Measurements from ENCODE around the gene DMTF1. TPM values are rescaled to one million over a fixed set of nuclear protein-coding genes. Genes with fewer than 3 reads are reported as not detected.

DMTF1 gene
- total and polyA plus RNA-seq, 2 of the 4 experiments (the other 2 are of a cell fraction), result 59.0 to 69.0 TPM

DNA sequence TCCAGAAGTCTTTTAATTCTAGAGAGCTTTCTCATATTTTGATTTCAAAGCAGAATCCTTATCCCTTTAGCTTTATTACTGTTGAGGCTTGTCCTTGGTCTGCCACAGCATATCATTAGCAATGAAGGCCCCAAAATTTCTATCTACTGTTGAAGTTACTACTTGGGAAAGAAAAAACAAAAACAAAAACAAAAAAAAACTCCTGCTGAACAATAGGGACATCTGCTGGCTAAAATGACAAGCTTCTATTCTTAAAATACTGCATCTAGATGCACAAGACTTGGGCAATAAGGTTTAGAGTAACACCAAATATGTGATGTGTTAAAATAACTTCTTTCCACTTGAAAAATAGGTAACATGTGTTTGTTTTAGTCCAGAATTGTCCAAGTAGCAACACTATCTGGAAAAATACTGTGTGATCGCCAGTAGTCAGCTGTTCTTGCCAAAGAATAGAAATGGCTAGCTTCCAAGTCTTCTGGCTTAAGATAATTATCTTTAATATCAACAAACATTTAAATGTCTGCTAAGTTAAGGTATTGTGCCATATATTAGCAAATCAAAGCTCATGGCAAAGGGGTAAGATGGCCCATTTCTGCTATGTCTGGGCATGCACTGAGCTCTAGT is 3.8 kb upstream of the DMTF1 start:
- H2AFZ ChIP-seq (replicated peaks; ENCODE audit: low read length, poor library complexity), result no peak overlapping the region
- POLR2A ChIA-PET (ENCODE audit: unreplicated experiment), result no interaction called here
- no CpG with 5 or more reads among the region's 1 CpG for WGBS, 2 experiments (ENCODE audit: extremely low coverage in 2 of 2, insufficient read length in 1 of 2)

More for the DNA sequence above, 3.8 kb upstream of the DMTF1 start:
- Histone ChIP-seq H3K9ac (ENCODE audit: low read depth, low read length) (no peak overlapping the region), H2BK5ac (ENCODE audit: low read depth, low read length, poor library complexity, severe bottlenecking) (no peak overlapping the region), H3K23ac (ENCODE audit: low read depth, low read length) (no peak overlapping the region), H3K56ac (ENCODE audit: extremely low read depth, insufficient read depth, low read length) (no peak overlapping the region), H4K91ac (ENCODE audit: insufficient read depth, low read depth, low read length) (no peak overlapping the region), H2BK120ac (ENCODE audit: low read depth, low read length) (no peak overlapping the region), H3K18ac (ENCODE audit: low read depth, low read length) (no peak overlapping the region), H3K27ac (ENCODE audit: insufficient read depth, low read length) (no peak overlapping the region), H3K9me3 (ENCODE audit: control insufficient read depth, insufficient read depth, low read length) (no peaks in the 10 kb centered on the region), H3K36me3 (ENCODE audit: control insufficient read depth, insufficient read depth, low read length) (no peaks in the 10 kb centered on the region), H3K4me1 (ENCODE audit: control insufficient read depth, insufficient read depth, low read length) (no peaks in the 10 kb centered on the region), H2BK20ac (ENCODE audit: low read depth, low read length) (no peak overlapping the region), H4K20me1 (ENCODE audit: insufficient read depth, low read length) (no peaks in the 10 kb centered on the region; the same call in 1 of the 2 replicates), H3K4ac (ENCODE audit: low read depth, low read length) (no peak overlapping the region), H3K79me1 (ENCODE audit: low read depth in 1 of 2, low read length in 2 of 2) (0 out of 4 replicates have a peak, but pooled peaks cover 5 to 7% of the 10 kb centered on the region in 2 experiments), H4K5ac (ENCODE audit: low read depth, low read length) (no peak overlapping the region), H2BK15ac (ENCODE audit: low read depth, low read length) (no peak overlapping the region), H2AK9ac (replicated peaks; ENCODE audit: low read depth, low read length, poor library complexity) (no peak overlapping the region), H3K14ac (replicated peaks; ENCODE audit: low read depth, low read length) (no peak overlapping the region), H3K27me3 (ENCODE audit: control insufficient read depth, insufficient read depth, low read length) (no peaks in the 10 kb centered on the region; the same call in 1 of the 2 replicates), H2AK5ac (ENCODE audit: low read depth, low read length) (no peak overlapping the region), H3K9me1 (ENCODE audit: insufficient read depth, low read length) (no peaks in the 10 kb centered on the region), H3K4me2 (ENCODE audit: low read depth, low read length) (no peak overlapping the region), H4K8ac (ENCODE audit: low read depth in 2 of 2, low read length in 2 of 2) (no peak overlapping the region), H3K4me3 (ENCODE audit: insufficient read depth, low read depth, low read length) (no peak overlapping the region)
- CTCF ChIA-PET, result interaction anchor here (0.6 to 1.4 kb wide), 4 partner anchors 27 to 227 kb away, joined by 3 to 4 read pairs (median 3); no protein-coding TSS in a partner anchor
- dilution Hi-C loops (cut with HindIII; ENCODE audit: low sequenced_read_pairs, unreplicated experiment) (loop anchor here (25.0 kb wide), 1 partner anchor 211 kb away; no protein-coding TSS in a partner anchor), in situ Hi-C loops (cut with MboI; ENCODE audit: low sequenced_read_pairs) (loop anchor here (5.0 kb wide), 1 partner anchor 216 kb away; no protein-coding TSS in a partner anchor), intact Hi-C loops (cut with micrococcal nuclease) (loop anchor here (1.0 kb wide), 1 partner anchor 209 kb away; no protein-coding TSS in a partner anchor)
- BruUV-seq (replicated peaks), result no TSS peak
- DNase-seq (peak; percentile 26), ATAC-seq (ENCODE audit: low read depth) (no peak)
- TF ChIP-seq SMC3 (IDR thresholded peaks at IDR 0.05; ENCODE audit: low read depth, low read length), result peak; percentile 25; the same call in 1 of the 2 replicates
- TF ChIP-seq RAD21 (IDR thresholded peaks at IDR 0.05; ENCODE audit: low read length), result peak; percentile 60
- TF ChIP-seq, protein P1, sequence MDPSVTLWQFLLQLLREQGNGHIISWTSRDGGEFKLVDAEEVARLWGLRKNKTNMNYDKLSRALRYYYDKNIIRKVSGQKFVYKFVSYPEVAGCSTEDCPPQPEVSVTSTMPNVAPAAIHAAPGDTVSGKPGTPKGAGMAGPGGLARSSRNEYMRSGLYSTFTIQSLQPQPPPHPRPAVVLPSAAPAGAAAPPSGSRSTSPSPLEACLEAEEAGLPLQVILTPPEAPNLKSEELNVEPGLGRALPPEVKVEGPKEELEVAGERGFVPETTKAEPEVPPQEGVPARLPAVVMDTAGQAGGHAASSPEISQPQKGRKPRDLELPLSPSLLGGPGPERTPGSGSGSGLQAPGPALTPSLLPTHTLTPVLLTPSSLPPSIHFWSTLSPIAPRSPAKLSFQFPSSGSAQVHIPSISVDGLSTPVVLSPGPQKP (IDR thresholded peaks at IDR 0.05; ENCODE audit: borderline replicate concordance, low read depth, low read length), result no peak
- no peak for TF ChIP-seq CEBPB (IDR thresholded peaks at IDR 0.05; ENCODE audit: low read depth, low read length)
- TF ChIP-seq, protein P2, sequence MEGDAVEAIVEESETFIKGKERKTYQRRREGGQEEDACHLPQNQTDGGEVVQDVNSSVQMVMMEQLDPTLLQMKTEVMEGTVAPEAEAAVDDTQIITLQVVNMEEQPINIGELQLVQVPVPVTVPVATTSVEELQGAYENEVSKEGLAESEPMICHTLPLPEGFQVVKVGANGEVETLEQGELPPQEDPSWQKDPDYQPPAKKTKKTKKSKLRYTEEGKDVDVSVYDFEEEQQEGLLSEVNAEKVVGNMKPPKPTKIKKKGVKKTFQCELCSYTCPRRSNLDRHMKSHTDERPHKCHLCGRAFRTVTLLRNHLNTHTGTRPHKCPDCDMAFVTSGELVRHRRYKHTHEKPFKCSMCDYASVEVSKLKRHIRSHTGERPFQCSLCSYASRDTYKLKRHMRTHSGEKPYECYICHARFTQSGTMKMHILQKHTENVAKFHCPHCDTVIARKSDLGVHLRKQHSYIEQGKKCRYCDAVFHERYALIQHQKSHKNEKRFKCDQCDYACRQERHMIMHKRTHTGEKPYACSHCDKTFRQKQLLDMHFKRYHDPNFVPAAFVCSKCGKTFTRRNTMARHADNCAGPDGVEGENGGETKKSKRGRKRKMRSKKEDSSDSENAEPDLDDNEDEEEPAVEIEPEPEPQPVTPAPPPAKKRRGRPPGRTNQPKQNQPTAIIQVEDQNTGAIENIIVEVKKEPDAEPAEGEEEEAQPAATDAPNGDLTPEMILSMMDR (conservative IDR thresholded peaks at IDR 0.05; ENCODE audit: low read depth, low read length), result peak; percentile 62
- no peak for TF ChIP-seq RFX5 (IDR thresholded peaks at IDR 0.05; ENCODE audit: low read depth, low read length)

Measured in IMR-90 (cell line).